OCI-LY1 (cell line): ENCODE results near the gene B4GALNT2.

Experiments used
- H2AFZ ChIP-seq: fragments of 200-600 bp; sonication (generic), shearing (Covaris generic); 2 replicates; pipeline ENCODE4 v1.6.0; 2014; ENCODE audit warnings: antibody characterized with exemption, mild to moderate bottlenecking, low read length
- H3F3A ChIP-seq: fragments of 200-600 bp; sonication (generic), shearing (Covaris generic); 2 replicates; pipeline ENCODE4 v1.6.0; 2014; ENCODE audit warnings: mild to moderate bottlenecking, antibody characterized with exemption, low read length, moderate library complexity; ENCODE audit not compliant: insufficient read depth
- H3K27ac ChIP-seq: fragments of 200-600 bp; sonication (generic); 2 replicates; pipeline ENCODE4 v1.5.1; 2014; ENCODE audit warnings: low read length, mixed run types, mild to moderate bottlenecking, low read depth; ENCODE audit not compliant: poor library complexity, severe bottlenecking
- H3K27me3 ChIP-seq: fragments of 200-600 bp; sonication (generic); 2 replicates; pipeline ENCODE4 v1.6.0; 2014; ENCODE audit warnings: antibody characterized with exemption, mild to moderate bottlenecking, low read length, moderate library complexity; ENCODE audit not compliant: insufficient read depth
- H3K36me3 ChIP-seq: fragments of 200-600 bp; sonication (generic); 2 replicates; pipeline ENCODE4 v1.6.1; 2014; ENCODE audit warnings: mild to moderate bottlenecking, antibody characterized with exemption, low read length, moderate library complexity, mixed read lengths; ENCODE audit not compliant: insufficient read depth
- H3K4me1 ChIP-seq: fragments of 200-600 bp; sonication (generic); 2 replicates; pipeline ENCODE4 v1.5.1; 2014; ENCODE audit warnings: mild to moderate bottlenecking, low read length, moderate library complexity; ENCODE audit not compliant: insufficient read depth, severe bottlenecking
- H3K4me2 ChIP-seq: fragments of 200-600 bp; sonication (generic), shearing (Covaris generic); 2 replicates; pipeline ENCODE4 v1.6.1; 2014; ENCODE audit warnings: low read length
- H3K4me3 ChIP-seq: fragments of 200-600 bp; sonication (generic); 2 replicates; pipeline ENCODE4 v1.5.1; 2014; ENCODE audit warnings: low read length, low read depth, mild to moderate bottlenecking, mixed read lengths; ENCODE audit not compliant: poor library complexity, severe bottlenecking
- H3K79me2 ChIP-seq: fragments of 200-600 bp; shearing (Covaris generic); 2 replicates; pipeline ENCODE4 v1.6.1; 2016; ENCODE audit warnings: mixed run types, low read length, mixed read lengths; ENCODE audit not compliant: insufficient read depth
- H3K9ac ChIP-seq: fragments of 200-600 bp; sonication (generic), shearing (Covaris generic); 2 replicates; pipeline ENCODE4 v1.6.1; 2014; ENCODE audit warnings: mild to moderate bottlenecking, low read length, mixed read lengths
- H3K9me2 ChIP-seq: fragments of 200-600 bp; sonication (generic), shearing (Covaris generic); 2 replicates; pipeline ENCODE4 v1.6.1; 2014; ENCODE audit warnings: low read depth, mild to moderate bottlenecking, low read length, mixed read lengths
- H3K9me3 ChIP-seq: fragments of 200-600 bp; shearing (Covaris generic); 2 replicates; pipeline ENCODE4 v1.6.1; 2014; ENCODE audit warnings: low read length, mixed read lengths
- H4K20me1 ChIP-seq: fragments of 200-600 bp; sonication (generic), shearing (Covaris generic); 2 replicates; pipeline ENCODE4 v1.6.0; 2016; ENCODE audit warnings: mild to moderate bottlenecking, low read length; ENCODE audit not compliant: insufficient read depth
- EZH2 ChIP-seq: fragments of 200-600 bp; sonication (generic), shearing (Covaris generic); IDR thresholded peaks from 2 replicates; pipeline ENCODE4 v1.8.0; 2017; ENCODE audit warnings: borderline replicate concordance, mixed run types, mild to moderate bottlenecking, antibody characterized with exemption, low read length, moderate library complexity, mixed read lengths
- TF ChIP-seq, protein P1 (sequence below): fragments of 200-600 bp; sonication (generic), shearing (Covaris generic); IDR thresholded peaks from 2 replicates; pipeline ENCODE4 v1.5.1; 2017; ENCODE audit warnings: mild to moderate bottlenecking, antibody characterized with exemption, low read length, moderate library complexity, mixed read lengths

B4GALNT2 gene

DNA sequence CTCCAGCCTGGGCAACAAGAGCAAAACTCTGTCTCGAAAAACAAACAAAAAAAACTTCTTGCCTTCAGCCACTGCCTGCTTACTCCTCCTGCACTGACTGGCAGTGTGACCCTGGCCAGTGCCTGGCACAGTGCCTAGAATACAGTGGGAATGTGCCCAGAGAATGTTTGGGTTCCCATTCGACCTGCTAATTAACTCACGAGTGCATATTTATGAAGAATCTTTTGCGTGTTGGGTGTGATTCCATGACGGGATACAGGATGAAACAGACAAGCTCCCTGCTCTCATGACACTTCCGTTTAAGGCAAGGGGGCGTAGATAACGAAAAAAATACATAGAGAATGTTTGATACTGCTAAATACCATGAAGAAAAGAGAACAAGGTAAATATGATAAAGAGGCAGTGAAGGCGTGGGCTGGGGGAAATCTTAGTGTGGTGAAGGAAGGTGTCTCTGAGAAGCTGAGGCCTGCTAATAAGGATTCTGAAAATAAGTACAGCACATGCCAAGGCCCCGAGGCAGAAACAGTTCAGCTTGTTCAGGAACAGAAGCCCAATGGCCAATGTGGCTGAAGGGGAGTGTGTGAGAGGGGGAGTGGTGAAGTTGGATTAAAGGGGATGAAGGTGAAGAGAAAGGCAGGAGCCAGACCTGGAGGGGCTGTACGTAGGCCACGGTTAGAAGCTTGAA, 82.2 kb downstream of the B4GALNT2 start:
- 0 out of 2 replicates have a peak, but pooled peaks cover 3% of the 10 kb centered on the region for H3K79me2 ChIP-seq
- no peaks in the 10 kb centered on the region for H3K9me2 ChIP-seq
- H3K9me3 ChIP-seq: no peaks in the 10 kb centered on the region
- H3K27ac ChIP-seq: peak overlapping the region; percentile 93
- no peak overlapping the region for H2AFZ ChIP-seq
- peaks cover 94% of the 10 kb centered on the region for H3K4me1 ChIP-seq
- peak overlapping the region; percentile 57; the same call in 1 of the 2 replicates for H3K9ac ChIP-seq
- H4K20me1 ChIP-seq: no peaks in the 10 kb centered on the region
- H3K4me3 ChIP-seq: peak overlapping the region; percentile 73
- no peaks in the 10 kb centered on the region for H3K27me3 ChIP-seq
- peaks cover 33% of the 10 kb centered on the region for H3K36me3 ChIP-seq
- TF ChIP-seq EZH2: no peak
- TF ChIP-seq, protein P1, sequence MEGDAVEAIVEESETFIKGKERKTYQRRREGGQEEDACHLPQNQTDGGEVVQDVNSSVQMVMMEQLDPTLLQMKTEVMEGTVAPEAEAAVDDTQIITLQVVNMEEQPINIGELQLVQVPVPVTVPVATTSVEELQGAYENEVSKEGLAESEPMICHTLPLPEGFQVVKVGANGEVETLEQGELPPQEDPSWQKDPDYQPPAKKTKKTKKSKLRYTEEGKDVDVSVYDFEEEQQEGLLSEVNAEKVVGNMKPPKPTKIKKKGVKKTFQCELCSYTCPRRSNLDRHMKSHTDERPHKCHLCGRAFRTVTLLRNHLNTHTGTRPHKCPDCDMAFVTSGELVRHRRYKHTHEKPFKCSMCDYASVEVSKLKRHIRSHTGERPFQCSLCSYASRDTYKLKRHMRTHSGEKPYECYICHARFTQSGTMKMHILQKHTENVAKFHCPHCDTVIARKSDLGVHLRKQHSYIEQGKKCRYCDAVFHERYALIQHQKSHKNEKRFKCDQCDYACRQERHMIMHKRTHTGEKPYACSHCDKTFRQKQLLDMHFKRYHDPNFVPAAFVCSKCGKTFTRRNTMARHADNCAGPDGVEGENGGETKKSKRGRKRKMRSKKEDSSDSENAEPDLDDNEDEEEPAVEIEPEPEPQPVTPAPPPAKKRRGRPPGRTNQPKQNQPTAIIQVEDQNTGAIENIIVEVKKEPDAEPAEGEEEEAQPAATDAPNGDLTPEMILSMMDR: no peak
- H3F3A ChIP-seq: 0 out of 2 replicates have a peak, but pooled peaks cover 6% of the 10 kb centered on the region
- peak overlapping the region; percentile 94 for H3K4me2 ChIP-seq

GRCh38 chr17:49216482-49216881, 83.9 kb downstream of the B4GALNT2 start:
- Histone ChIP-seq H3K79me2 (no peaks in the 10 kb centered on the region), H3K36me3 (peaks cover 41% of the 10 kb centered on the region), H3K9me2 (no peaks in the 10 kb centered on the region), H3K27ac (peak overlapping the region; percentile 93), H3K4me1 (peaks cover 80% of the 10 kb centered on the region), H4K20me1 (no peaks in the 10 kb centered on the region), H2AFZ (no peak overlapping the region), H3K4me3 (no peak overlapping the region), H3K27me3 (no peaks in the 10 kb centered on the region), H3K4me2 (peak overlapping the region; percentile 26; the same call in 1 of the 2 replicates), H3K9me3 (no peaks in the 10 kb centered on the region), H3K9ac (no peak overlapping the region), H3F3A (0 out of 2 replicates have a peak, but pooled peaks cover 6% of the 10 kb centered on the region)
- TF ChIP-seq, protein P1: no peak
- TF ChIP-seq EZH2: no peak

DNA sequence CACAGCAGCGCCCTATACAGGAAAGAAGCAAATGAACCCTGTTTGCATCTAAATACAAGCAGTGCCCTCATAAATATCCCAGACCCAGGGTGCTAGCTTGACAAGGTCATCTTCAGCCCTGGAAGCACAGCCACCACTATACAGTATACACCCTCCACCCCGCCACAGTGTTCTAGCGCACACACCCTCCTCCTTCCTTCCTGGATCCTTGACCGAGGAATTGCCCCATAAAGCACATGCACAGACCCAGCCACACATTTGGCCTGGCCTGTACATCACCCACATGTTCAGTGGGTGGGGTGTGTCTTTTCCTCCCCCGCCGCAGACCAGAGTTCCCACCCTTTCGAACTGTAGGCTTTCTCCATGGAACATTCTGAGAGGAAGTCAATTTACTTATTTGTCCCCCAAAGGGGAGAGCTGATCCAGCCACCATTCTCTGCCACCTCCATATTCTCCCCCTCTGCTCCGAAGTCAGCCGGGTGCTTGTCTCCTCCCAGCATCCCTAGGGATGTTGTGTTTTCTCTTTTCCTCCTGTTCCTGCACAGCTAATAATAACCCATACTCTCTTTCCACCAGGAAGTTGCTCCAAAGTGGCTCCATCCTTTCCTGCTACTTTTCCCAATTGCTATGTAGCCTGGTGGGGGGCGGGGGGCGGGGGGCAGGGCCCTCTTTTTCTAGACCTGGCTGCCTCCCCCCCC, 84.5 kb downstream of the B4GALNT2 start:
- H3K9me2 ChIP-seq: no peaks in the 10 kb centered on the region
- H3K79me2 ChIP-seq: no peaks in the 10 kb centered on the region
- H3K4me3 ChIP-seq: no peak overlapping the region
- no peaks in the 10 kb centered on the region for H4K20me1 ChIP-seq
- no peaks in the 10 kb centered on the region for H3K9me3 ChIP-seq
- 0 out of 2 replicates have a peak, but pooled peaks cover 6% of the 10 kb centered on the region for H3F3A ChIP-seq
- peaks cover 74% of the 10 kb centered on the region for H3K4me1 ChIP-seq
- H2AFZ ChIP-seq: no peak overlapping the region
- no peak overlapping the region for H3K4me2 ChIP-seq
- no peaks in the 10 kb centered on the region for H3K27me3 ChIP-seq
- no peak for TF ChIP-seq EZH2
- TF ChIP-seq, protein P1: no peak
- peaks cover 47% of the 10 kb centered on the region for H3K36me3 ChIP-seq
- no peak overlapping the region for H3K9ac ChIP-seq
- peak overlapping the region; percentile 93 for H3K27ac ChIP-seq
